Stimulated activated CD4-positive, alpha-beta T cell treated with anti-CD3 and anti-CD28 coated beads, Interleukin-2, amount 100 ng/mL, for 24 hours (primary cell): ENCODE measurements around the gene OR6C75.
"Not testable (repeated sequence)": the region's sequence is repeated elsewhere in the genome, so short reads cannot be mapped to it uniquely, and the experiment has no call there.

ENCODE experiments used
- DNase-seq, 2 donors: peaks; one replicate each; pipeline ENCODE4 v3.0.0-alpha.2; 2020

The OR6C75 gene

DNA sequence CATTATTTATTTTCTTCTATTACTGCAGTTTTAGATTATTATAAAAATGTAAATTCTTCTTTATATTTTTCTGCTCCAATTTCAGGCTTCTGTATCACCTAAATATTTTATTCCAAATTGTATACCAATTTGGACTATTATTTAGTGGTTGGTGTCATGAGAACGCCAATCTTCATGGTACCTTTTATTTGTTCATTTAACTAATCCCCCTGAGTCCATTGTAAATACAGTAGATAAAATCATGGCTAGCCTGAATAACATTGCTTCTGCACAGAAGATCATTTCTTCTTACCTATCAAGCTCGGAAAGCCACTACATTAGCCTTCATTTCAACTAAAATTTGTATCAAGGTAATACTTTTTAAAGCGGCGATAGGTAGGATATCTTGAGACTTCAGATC is at the start of gene OR6C75:
Gene OR6C75 (plus strand): TSS at position 301 of the 400 bp plus-strand sequence. CDS start 2,136 bp downstream, outside the sequence.
- DNase-seq = no peak

GRCh38 chr12:55314043-55314442 is 48.7 kb upstream of the OR6C75 start, which contains the start of gene OR6C1:
TSS of gene OR6C1 (plus strand) at chr12:55314343. CDS start at chr12:55320600, 6,257 bp downstream.
- DNase-seq = no peak

- no peak for DNase-seq
These were observed 42.6 kb upstream of the OR6C75 start for GRCh38 chr12:55320201-55320600.

DNA sequence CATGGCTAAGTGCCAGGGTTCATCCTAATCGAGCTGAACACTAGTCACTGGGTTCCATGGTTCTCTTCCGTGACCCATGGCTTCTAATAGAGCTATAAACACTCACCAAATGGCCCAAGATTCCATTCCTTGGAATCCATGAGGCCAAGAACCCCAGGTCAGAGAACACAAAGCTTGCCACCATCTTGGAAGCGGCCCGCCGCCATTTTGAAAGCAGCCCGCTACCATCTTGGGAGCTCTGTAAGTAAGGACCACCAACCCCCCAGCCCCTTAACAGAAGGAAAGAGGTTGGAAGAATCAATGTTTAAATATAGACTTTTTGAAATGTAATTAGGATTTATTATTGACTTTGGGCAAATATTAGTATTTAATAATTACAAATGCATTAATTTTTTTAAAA is 37.0 kb upstream of the OR6C75 start:
- not testable (repeated sequence) for DNase-seq

- DNase-seq = no peak
These were observed 32.3 kb upstream of the OR6C75 start, which contains the start of gene OR6C3 for GRCh38 chr12:55330446-55330845. TSS of gene OR6C3 (plus strand) at chr12:55330746. CDS start at chr12:55331701, 955 bp downstream.

GRCh38 chr12:55336002-55336401 is 26.8 kb upstream of the OR6C75 start:
- DNase-seq = no peak

DNA sequence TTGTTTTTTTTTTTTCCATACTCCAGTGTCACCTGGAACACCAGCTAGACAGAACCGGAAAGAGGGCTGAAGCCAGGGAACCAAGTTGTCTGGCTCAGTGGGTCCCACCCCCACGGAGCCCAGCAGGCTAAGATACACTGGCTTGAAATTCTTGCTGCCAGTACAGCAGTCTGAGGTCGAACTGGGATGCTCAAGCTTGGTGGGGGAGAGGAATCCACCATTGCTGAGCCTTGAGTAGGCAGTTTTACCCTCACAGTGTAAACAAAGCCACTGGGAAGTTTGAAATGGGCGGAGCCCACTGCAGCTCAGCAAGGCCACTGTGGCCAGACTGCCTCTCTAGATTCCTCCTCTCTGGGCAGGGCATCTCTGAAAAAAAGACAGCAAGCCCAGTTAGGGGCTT is 7.4 kb upstream of the OR6C75 start:
- DNase-seq = not testable (repeated sequence)

DNA sequence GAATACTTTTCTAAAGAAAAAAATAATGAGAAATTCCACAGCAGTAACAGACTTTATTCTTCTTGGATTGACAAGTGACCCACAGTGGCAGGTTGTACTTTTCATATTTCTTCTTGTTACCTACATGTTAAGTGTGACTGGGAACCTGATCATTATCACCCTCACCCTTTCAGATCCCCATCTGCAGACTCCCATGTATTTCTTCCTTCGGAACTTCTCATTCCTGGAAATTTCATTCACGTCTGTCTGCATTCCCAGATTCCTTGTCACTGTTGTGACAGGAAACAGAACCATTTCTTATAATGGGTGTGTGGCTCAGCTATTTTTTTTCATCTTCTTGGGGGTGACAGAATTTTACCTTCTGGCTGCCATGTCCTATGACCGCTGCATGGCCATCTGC is 2.3 kb downstream of the OR6C75 start:
- no peak for DNase-seq

DNA sequence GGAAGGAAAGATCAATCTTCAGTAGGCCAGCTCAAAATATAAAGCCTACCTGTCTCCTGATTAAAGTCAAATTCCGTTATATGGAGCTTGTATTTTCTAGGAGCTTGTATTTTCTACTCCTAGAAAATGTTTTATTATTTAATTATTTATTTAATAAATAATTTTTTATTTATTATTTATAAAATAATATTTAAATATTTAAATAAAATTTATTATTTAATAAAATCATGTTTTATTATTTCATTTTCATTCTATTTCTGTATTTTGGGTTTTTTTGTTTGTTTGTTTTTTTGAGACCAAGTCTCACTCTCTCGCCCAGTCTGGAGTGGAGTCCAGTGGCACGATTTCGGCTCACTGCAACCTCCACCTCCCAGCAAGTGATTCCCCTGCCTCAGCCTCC is 9.7 kb downstream of the OR6C75 start:
- no peak for DNase-seq

DNA sequence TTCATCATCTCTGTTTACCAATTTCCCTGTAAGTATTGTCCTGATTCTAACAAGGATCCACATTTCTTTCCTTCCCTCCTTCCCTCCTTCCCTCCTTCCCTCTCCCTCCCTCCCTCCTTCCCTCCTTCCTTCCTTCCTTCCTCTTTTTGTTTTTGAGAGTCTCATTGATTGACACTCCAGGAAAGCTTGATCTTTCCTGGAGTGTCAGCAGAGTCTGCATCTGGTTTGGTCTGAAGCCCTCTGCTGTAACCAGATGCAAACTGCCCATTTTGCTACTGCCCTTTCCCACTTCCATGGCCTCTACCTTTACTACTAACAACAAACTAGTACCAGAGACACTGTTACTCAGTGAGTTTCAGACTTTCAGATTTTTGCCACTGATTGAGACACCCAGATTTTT is 23.1 kb downstream of the OR6C75 start:
- no peak for DNase-seq

GRCh38 chr12:55392032-55392795 is 29.4 kb downstream of the OR6C75 start:
- DNase-seq = no peak

DNA sequence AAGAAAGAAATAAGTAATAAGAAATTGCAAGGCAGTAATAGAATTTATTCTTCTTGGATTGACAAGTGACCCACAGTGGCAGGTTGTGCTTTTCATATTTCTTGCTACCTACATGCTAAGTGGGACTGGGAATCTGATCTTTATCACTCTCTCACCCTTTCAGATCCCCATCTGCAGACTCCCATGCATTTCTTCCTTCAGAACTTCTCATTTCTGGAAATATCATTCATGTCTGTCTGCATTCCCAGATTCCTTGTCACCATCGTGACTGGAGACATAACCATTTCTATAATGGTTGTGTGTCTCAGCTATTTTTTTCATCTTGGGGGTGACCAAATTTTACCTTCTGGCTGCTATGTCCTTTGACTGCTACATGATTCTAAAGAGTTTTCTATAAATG is 33.6 kb downstream of the OR6C75 start:
- DNase-seq = no peak

GRCh38 chr12:55400229-55400628 is 37.5 kb downstream of the OR6C75 start, which contains the start of gene OR6C65:
TSS of gene OR6C65 (plus strand) at chr12:55400529. CDS start at chr12:55400529, 0 bp downstream.
- DNase-seq = no peak

DNA sequence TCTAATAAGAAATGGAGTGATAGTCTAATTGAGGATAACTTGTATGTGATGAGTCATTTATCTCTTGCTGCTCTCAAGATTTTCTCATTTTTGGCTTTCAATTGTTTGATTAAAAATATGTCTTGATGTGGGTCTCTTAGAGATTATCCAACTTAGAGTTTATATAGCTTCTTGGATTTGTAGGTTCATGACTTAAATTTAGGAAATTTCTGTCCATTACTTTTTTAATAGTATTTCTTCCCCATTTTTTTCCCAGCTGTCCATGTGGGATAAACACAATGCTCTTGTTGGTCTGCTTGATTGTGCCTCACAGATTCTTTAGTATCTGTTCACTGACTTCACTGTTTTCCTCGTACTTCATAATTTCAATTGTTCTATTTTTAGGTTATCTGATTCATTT is 45.1 kb downstream of the OR6C75 start:
- no peak for DNase-seq

DNA sequence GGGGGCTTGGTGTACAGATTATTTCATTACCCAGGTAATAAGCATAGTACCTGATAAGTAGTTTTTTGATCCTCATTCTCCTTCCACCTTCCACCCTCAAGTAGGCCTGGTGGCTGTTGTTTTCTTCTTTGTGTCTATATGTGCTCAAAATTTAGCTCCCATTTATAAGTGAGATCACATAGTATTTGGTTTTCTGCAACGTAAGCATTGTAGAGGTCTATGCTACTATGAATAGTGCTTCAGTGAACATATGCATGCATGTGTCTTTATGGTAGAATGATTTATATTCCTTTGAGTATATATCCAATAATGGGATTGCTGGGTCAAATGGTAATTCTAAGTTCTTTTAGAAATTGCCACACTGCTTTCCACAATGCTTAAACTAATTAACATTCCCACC is 46.4 kb downstream of the OR6C75 start:
- not testable (repeated sequence) for DNase-seq

DNA sequence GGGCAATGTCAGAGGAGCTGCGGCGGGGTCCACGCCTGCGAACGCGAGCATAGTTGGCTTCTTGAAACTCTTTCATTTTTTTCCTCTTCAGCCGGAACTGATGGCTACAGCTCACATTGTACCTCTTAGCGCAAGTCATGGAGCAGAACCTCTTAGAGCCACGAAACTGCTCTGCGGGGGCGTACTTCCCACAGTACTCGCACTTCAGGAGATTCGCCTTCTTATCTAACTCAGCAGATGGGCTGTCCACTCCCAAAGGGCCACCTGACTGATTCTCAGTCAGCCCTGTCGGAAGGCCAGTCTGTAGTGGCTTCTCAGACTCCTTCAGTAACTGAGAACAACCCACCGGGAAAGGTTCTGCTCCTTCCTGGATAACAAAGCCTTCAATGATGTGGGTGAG is 49.4 kb downstream of the OR6C75 start:
- DNase-seq = not testable (repeated sequence)

- DNase-seq = not testable (repeated sequence)
These were observed 51.0 kb downstream of the OR6C75 start for GRCh38 chr12:55413498-55414388.

DNA sequence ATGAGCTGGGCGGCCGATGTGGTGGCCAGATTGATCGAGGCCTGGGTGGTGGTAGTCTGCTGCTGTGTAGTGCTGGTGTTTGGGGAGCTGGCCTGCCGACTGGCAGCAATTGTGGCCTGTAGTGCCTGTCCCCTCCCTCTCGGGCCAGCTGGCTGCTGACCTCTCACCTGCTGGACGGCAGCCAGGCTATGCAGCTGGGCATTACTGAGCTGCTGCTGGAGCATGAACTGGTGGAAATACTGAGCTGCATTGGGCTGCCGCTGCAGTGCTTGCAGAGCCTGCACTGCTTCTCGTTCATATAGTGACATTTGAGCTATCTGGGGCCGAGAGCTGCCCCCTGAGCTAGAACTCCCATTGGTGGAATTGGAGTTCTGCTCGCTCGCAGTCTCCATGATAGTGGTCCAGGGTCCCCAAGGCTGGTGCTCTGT is 51.6 kb downstream of the OR6C75 start:
- DNase-seq = not testable (repeated sequence)

GRCh38 chr12:55414889-55415288 is 52.1 kb downstream of the OR6C75 start:
- DNase-seq = not testable (repeated sequence)

GRCh38 chr12:55416961-55417360 is 54.2 kb downstream of the OR6C75 start:
- no peak for DNase-seq
